ENCODE measurements around the gene REPS2.
A peak's percentile ranks its signal among the peaks of the same experiment; 100 is the strongest.

DNA sequence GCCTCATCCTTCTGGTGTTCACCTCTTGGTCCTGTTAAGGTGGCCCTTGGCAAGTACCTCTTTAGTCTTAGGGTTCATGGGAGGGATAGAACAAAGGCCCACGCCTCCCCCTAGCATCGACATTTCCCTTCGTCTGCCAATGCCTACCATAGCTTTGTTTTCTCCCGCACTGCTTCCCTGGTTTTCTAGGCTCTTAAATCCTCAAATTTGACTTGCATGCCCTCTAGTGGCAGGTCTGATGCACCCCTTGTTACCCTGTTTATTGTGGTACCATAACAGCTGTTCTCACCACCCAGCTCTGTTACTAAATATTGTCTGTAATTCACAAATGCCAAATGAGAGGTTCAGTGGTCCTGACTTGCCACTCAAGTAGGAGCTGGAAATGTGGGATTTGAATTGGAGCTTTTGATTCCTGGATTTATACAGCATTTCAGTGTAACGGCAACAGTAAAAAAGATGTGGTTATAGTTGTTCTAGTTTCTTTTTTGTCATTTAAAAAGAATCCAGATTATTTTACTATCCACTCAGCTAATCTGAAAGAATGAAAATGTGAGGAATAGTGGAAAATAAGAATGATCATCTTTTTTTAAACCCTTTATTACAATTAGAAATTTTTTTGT, 100.1 kb downstream of the REPS2 start:
- TF ChIP-seq, protein P1, sequence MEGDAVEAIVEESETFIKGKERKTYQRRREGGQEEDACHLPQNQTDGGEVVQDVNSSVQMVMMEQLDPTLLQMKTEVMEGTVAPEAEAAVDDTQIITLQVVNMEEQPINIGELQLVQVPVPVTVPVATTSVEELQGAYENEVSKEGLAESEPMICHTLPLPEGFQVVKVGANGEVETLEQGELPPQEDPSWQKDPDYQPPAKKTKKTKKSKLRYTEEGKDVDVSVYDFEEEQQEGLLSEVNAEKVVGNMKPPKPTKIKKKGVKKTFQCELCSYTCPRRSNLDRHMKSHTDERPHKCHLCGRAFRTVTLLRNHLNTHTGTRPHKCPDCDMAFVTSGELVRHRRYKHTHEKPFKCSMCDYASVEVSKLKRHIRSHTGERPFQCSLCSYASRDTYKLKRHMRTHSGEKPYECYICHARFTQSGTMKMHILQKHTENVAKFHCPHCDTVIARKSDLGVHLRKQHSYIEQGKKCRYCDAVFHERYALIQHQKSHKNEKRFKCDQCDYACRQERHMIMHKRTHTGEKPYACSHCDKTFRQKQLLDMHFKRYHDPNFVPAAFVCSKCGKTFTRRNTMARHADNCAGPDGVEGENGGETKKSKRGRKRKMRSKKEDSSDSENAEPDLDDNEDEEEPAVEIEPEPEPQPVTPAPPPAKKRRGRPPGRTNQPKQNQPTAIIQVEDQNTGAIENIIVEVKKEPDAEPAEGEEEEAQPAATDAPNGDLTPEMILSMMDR (IDR thresholded peaks at IDR 0.05): peak; percentile 47 to 75 (median 66)
- no peak for TF ChIP-seq POLR2AphosphoS5 (IDR thresholded peaks at IDR 0.05)

Measured in upper lobe of left lung (tissue), 4 donors.